ENCODE data around the gene MECR.

Gene MECR

DNA sequence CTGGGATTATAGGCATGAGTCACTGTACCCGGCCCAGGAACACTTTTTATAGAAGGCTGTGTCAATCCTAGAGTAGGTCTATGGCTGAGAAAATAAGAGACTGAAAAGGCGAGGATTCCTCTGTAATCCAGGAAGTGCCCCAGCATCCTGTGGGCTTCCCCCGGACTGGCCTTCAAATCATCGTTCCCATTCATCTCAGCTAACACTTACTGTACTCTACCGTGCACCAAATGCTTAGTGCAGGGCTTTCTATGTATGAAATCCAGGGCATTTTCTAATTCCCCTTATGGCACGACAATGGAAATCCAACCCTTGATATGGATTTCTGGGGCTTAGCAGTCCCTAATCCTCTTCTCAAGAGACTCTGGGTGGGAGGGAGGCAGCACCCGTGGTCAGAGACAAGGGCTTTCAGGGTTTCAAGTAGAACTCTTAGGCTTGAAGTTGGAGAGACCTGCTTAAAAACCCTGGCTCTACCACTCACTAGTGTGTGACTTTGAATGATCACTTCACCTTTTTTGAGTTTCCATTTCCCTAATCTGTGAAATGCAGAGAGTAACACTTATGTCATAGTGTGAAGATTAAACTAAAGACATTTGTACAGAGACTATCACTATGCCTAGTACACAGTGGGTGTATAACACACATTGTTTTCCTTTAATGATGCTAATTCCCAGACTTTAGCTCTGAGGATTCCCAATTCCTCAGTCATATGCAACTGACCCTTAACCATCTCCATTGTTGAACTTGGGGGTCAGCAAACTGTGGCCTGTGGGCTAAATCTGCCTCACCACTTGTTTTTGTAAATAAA, 20.3 kb downstream of the MECR start:
- no peak overlapping the region for H3K27ac ChIP-seq
- TF ChIP-seq, protein P1, sequence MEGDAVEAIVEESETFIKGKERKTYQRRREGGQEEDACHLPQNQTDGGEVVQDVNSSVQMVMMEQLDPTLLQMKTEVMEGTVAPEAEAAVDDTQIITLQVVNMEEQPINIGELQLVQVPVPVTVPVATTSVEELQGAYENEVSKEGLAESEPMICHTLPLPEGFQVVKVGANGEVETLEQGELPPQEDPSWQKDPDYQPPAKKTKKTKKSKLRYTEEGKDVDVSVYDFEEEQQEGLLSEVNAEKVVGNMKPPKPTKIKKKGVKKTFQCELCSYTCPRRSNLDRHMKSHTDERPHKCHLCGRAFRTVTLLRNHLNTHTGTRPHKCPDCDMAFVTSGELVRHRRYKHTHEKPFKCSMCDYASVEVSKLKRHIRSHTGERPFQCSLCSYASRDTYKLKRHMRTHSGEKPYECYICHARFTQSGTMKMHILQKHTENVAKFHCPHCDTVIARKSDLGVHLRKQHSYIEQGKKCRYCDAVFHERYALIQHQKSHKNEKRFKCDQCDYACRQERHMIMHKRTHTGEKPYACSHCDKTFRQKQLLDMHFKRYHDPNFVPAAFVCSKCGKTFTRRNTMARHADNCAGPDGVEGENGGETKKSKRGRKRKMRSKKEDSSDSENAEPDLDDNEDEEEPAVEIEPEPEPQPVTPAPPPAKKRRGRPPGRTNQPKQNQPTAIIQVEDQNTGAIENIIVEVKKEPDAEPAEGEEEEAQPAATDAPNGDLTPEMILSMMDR (conservative IDR thresholded peaks at IDR 0.05) = no peak

DNA sequence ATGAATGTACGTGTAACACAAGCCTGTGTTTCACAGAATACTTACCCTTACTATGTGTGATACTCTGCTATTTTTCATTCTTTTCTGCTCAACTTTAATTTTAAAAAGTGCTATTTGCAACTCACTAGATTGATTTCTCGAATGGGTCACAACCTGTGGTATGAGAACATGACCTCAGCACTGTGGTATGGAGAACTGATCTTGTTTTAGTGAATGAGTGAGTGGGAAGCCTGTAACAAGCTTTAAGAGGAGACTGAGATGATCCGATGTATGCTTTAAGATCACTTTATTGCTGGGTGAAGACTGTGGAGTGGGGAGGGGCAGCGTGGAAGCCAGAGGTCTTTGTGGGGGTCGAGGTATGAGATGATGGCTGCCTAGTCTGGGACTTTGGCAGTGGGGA, 21.6 kb downstream of the MECR start:
- H3K27ac ChIP-seq = no peak overlapping the region

DNA sequence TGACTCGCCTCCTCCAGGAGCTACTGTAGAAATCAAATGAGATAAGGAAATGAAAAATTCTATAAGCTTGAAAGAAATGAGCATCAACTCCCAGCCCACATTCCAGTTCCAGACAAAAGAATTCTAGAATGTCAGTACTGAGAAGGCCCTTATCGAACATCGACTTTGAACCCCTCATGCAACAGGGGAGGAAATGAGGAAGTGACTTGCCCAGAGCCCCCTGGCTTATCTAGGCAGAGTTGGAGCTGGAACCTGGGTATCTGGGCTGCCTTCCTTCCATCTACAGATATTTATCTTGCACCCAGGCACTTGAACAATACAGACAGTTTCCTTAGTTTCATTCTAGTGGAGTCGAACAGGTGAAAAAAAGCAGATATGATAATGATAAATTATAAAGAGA, 22.3 kb downstream of the MECR start:
- TF ChIP-seq, protein P1 (conservative IDR thresholded peaks at IDR 0.05) = no peak
- no peak overlapping the region for H3K27ac ChIP-seq

More for the DNA sequence above, 21.6 kb downstream of the MECR start:
- TF ChIP-seq, protein P1 (conservative IDR thresholded peaks at IDR 0.05) = no peak

DNA sequence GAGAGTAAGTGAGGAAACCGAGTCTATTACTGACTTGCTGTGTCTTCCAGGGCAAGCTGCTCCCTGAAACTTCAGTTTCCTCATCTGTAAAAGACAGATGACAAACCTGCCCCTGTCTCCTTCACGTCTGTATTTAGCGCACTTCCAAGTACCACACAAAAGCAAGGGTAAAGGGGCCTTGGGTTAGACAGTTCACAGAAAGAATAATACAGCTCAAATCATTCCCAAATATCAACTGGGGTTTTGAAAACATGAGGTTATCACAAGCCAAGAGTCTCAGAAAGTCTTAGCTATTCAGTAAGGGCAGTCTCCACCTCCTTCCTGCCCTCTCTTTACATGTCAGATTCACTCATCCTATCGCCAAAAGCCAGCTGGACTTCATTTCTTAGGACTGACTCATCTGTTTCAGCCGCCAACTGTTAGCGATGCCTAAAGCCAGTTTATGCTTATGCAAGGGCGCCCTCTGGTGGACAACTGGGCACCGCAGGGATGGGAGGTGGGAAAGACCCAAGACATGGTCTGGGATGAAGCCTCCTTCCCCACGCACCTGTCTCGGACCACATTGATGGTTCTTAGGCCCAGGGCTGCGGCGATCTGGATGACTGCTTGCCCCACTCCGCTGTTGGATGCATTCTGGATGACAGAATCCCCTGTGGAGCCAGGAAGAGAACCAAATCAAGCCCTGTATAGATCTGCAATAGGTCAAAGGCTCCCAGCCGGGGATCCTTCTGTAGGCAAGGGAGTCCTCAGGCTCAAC, 28.0 kb downstream of the MECR start:
- H3K27ac ChIP-seq = peak overlapping the region; percentile 30; the same call in 1 of the 2 replicates

DNA sequence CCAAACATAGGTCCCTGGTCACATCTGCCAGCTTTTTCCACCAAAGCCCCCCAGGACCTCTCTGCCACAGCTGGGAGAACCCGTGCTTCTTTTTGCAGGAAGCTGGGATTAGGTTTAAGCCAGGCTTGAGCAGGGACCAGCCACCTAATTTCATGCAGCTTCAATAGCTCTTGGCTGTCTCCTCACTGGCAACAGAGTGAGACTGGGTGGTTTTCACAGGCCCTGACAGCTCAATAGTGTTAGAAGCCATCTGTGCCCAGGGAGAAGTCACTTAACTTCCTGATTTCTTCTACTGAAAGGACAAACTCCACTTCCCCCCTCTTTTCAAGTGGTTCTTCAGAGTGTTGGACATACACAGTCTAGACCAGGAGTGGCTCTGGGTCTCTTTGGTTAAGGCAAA, 28.7 kb downstream of the MECR start:
- H3K27ac ChIP-seq = peak overlapping the region; percentile 30; the same call in 1 of the 2 replicates
- TF ChIP-seq, protein P1 (conservative IDR thresholded peaks at IDR 0.05) = no peak

More for the DNA sequence above, 28.0 kb downstream of the MECR start:
- TF ChIP-seq, protein P1 (conservative IDR thresholded peaks at IDR 0.05) = peak; percentile 96

DNA sequence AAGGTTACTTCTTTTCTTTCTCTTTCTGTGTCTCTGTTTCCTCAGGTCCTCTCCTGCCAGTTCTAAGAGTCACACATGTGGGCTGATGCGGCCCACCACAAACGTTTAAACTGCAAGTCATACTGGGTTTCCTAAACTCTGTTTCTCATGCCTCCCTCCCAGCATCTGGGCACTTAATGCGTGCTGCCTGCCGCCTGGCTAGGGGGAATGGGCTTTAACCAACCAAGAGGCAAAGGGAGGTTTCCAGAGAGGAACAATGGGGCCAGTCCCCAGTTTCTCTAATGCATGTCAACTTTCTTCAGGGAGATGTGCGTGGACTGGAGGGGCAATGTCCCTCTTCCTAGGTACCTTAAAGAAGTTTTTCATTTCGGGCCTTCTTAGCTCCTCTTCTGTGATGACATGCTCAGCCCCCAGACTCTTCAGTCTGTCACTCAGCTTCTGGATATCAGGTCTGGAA, 29.1 kb downstream of the MECR start:
- TF ChIP-seq, protein P1 (conservative IDR thresholded peaks at IDR 0.05) = no peak
- no peak overlapping the region for H3K27ac ChIP-seq

DNA sequence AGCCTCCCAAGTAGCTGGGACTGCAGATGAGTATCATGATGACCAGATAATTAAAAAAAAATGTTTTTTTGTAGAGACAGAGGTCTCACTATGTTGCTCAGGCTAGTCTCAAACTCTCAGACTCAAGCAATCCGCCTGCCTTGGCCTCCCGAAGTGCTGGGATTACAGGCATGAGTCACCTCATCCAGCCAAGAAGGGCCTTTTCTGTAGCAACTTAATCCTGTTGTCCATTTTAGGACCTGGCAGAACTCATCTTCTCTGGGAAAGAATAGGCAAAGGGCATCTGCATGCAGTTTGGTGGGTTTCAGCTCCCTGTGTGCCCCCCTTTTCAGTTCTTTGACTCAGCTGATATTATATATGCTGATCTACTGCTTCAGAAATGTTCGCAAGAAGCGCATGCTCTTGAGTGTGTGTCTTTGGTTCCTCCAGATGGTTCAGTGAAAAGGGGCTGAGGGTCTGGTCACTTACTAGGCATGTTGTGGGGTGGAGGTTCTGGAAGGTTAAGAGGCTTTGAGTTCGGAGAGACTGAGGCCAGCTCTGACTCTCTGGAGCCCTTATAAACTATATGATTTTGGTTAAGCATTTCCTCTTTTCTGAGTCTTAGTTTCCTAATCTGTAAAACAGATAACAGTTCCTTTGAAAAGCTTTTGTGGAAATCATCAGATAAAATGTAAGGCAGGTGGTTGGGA, 29.7 kb downstream of the MECR start:
- H3K27ac ChIP-seq = no peak overlapping the region
- TF ChIP-seq, protein P1 (conservative IDR thresholded peaks at IDR 0.05) = no peak

All from VCaP (cell line).